ENCODE results near the gene ZNF644.
A peak's percentile ranks its signal among the peaks of the same experiment; 100 is the strongest.
"Not testable (repeated sequence)": the region's sequence is repeated elsewhere in the genome, so short reads cannot be mapped to it uniquely, and the experiment has no call there.

The ZNF644 gene

DNA sequence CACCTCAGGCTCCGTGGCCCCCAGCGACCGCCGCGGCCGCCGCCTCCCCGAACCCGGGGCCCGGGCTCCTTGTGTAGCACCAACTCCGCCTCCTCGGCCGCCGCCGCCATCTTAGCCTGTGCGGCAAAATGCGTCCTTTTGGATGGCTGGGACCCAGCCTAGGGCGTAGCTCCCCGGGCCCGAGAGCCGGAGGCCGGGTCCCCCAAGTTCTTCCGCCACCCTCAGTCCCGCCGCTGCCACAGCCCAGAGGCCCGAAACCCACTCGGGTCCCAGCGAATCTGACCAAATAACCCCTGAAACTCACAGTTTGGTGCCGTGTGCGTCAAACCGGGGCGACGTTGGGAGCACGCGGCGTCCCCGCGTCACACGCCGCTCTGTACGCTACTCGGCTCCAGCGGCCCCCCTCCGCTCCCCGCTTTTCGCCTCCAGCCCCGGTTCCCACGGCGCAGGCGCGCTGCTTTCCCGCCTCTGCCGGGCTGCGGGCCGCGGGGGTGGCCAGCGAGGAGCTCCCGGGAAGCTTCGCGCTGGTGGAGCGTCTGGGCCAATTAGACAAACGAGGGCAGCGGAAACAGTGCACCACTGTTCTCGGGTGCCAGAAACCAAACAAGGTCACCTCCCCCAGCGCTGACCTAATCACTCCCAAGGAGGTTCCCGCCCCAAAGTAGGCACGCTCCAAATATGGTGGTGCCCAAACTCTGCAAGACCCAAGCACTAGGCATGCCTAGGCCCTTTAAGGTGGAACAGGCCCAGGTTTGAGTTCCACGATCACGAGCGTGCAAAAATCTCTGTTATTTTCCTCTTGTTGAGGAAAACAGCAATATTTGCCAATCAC, at the start of gene ZNF644:
Gene ZNF644, minus strand, starts transcription at position 350 of the 832 bp plus-strand sequence. CDS start 39,682 bp downstream, outside the sequence.
- peak; percentile 73 for DNase-seq (ENCODE audit: low read depth)

DNA sequence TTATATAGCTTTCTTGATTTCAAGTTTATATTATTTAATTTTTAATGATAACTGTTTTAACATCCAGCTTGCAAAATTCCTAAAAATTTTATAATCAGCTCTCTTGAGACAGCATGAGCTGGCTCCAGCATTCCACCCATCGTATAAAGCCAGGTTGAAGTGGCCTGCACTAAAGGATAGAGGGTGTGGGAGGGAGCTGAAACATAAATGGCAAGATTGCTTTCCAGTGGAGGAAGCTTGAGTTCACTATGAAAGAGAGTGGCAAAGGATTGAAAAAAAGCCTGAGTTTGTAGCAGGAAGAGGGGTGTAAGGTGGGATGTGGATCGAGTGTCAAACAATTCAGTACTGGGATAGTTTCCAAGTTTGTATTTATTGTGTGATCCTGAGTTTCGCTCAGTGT, 48.5 kb upstream of the ZNF644 start:
- DNase-seq (ENCODE audit: low read depth): no peak

DNA sequence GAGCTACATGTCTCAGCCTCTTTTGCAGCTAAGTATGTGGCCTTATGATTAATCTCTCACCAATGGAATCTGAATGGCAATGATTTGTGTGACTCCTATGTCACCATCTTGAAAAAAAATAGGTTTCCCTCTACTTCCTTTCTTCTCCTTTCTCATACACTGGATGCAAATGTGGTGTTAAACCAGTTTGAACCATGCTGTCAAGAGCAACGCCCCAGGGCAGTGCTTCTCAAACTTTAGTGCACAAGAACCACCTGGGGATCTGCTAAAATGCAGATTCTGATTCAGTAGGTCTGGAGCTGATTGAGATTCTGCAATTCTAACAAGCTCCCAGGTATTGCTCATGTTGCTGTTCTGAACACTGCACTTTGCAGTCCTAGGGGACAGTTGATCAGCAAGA, 44.7 kb upstream of the ZNF644 start:
- no peak for DNase-seq (ENCODE audit: low read depth)

DNA sequence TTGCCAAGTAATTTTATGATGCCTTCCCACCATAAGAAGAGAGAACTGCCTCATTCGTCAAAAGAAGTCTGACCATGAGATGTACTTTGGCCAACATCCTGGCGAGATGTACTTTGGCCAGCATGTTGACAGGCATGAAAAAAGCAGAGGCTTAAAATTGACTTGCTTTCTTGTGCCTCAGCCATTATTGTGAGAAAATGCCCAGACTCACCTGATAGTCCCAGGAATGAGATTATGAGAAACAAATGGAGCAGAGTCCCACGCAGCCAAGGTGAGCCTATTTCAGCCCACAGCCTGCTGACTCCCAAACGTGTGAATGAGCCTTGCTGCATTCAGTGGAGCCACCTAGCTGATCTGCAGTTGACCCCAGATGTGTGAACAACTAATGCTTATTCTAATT, 43.5 kb upstream of the ZNF644 start:
- DNase-seq (ENCODE audit: low read depth): no peak

DNA sequence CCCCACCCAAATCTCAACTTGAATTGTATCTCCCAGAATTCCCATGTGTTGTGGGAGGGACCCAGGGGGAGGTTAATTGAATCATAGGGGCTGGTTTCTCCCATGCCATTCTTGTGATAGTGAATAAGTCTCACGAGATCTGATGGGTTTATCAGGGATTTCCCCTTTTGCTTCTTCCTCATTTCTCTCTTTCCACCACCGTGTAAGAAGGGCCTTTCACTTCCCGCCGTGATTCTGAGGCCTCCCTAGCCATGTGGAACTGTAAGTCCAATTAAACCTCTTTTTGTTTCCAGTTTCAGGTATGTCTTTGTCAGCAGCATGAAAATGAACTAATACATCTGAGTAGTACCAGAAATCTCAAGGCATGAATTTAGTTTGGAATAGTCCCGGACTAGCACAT, 41.6 kb upstream of the ZNF644 start:
- not testable (repeated sequence) for DNase-seq (ENCODE audit: low read depth)

DNA sequence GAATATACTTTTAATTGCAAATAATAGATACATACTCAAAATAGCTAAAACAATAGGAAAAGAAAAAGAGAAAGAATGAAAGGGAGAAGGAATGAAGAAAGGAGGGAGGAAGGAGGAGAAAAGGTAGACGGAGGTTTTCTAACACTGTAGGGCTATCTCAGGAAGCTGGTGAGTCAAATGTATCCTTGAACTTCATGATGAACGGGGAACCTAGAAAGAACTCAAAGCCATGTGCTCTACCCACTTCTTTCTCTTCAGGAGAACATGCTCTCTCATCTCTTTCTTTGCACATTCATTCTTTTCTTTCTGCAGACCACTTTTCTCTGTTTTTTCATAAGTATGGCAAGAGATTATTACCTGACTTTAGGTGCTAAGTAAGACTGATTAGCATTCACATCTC, 37.3 kb upstream of the ZNF644 start:
- DNase-seq (ENCODE audit: low read depth): no peak

DNA sequence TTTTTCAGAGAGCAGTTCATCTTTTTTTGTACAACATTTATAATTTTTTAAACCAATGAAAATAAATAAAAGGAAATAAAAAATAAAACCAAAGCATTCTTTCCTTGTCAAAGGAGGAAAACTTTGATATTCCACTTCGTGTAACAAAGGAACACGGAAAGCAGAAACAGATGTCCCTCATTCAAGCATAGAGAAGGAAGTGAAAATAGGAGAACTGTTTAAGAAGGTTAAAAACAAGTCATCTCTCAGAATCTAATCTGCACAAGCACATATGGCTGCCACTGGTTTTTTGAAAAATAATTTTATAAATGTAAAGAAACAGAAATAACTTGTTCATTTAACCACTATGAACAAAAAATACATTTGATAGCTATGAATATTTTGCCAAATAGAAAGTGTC, 35.9 kb upstream of the ZNF644 start:
- no peak for DNase-seq (ENCODE audit: low read depth)

DNA sequence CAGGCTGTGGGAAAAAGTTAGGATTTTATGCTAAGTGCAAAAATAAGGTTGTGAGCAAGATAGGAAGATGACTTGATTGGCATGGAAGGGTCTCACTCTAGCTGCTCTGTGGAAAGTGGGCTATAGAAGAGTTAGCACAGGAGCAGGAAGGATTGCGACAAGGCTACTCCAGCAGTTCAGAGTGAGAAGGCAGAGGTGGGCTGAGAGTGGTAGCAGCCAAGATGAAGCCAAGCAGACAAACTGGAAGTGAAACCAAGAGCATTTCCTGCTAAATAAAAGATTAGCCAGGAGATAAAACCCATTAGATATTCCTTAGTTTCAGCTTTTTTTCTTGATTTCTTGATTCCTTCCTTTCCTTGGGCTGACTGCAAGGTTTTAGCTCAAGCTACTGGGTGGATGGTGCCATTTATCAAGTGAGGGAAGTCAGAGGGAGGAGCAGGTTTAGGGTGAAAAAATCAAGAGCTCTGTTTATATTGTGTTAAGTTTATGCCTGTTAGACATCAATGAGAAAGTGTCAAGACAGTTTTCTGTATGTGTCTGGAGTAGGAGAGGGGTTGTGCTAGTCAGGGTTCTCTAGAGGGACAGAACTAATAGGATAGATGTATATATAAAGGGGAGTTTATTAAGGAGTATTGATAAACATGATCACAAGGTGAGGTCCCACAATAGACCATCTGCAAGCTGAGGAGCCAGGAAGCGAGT, 33.1 kb upstream of the ZNF644 start:
- no peak for DNase-seq (ENCODE audit: low read depth)

DNA sequence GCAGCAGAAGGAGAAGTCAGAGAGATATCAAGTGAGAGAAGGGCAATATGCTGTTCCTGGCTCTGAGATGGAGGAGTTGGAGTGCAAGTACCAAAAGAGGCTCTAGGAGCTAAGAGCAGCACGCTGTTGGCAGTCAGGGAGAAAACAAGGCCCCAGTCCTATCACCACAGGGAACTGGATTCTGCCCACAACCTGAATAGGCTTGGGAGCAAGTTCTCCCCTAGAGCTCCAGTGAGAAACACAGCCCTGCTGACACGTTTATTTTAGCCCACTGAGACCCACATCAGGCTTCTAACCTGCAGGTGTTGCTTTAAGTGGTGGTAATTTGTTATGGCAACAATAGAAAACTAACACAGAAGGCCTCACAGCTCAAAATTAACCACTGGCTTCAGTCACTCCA, 31.8 kb upstream of the ZNF644 start:
- DNase-seq (ENCODE audit: low read depth): no peak

DNA sequence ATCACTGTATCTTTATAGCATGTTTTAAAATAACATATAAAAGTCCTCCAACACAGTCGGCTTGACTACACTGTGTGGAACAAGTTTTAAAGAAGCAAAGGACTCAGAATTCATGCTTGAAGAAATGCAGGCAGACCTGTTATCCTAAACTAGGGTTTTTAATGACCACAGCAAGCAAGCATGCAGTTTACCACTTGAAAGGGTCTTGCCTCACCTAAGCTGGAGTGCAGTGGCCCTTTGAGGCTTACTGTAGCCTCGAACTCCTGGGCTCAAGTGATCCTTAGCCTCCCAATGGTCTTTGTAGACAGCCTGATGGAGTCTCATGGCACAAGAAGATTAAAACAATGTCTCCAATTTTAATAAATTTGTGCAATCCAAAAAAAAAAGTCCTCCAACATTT, 27.7 kb upstream of the ZNF644 start:
- not testable (repeated sequence) for DNase-seq (ENCODE audit: low read depth)

DNA sequence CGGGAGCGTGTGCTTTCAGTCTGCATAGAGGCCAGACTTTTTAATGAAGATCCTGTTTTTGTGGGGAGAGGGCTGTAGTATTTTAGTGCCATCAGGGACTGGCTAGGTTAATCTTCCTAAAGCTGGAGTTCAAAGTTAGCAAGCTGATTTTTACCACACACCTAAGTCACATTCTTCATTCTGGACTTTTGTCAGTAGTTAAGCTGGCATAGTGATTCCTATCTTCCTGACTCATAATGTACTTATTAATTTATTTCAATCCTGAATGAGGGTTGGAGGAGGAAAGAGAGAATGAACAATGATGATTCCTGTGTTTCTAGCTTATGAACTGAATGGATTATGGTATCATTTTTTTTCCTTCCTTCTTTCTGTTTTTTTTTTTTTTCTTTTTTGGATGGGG, 24.9 kb upstream of the ZNF644 start:
- DNase-seq (ENCODE audit: low read depth): no peak

DNA sequence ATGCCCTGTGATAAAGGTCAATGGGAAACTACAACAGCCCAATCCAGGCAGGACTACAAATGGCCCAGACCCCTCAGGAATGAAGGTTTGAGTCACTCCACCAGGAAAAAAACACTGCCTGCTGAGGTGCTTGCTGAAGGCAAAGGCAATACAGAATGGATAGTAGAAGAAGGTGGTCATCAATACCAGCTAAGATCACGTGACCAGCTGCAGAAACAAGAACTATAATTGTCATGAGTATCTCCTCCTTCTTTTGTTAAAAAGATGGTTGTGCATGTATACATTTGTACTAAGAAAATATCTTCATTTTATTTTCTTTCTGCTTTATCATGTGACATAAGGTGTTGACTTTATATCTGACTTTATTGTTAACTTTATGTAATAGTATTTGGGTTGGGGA, 23.4 kb upstream of the ZNF644 start:
- no peak for DNase-seq (ENCODE audit: low read depth)

DNA sequence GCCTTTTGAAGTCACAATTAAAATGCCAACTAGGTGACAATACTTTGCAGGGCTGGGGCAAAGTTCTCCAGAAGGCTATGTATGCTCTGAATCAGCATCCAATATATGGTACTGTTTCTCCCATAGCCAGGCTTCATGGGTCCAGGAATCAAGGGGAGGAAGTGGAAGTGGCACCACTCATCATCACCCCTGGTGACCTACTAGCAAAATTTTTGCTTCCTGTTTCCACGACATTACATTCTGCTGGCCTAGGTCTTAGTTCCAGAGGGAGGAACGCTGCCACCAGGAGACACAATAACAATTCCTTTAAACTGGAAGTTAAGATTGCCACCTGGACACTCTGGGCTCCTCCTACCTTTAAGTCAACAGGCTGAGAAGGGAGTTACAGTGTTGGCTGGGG, 22.9 kb upstream of the ZNF644 start:
- DNase-seq (ENCODE audit: low read depth): not testable (repeated sequence)

DNA sequence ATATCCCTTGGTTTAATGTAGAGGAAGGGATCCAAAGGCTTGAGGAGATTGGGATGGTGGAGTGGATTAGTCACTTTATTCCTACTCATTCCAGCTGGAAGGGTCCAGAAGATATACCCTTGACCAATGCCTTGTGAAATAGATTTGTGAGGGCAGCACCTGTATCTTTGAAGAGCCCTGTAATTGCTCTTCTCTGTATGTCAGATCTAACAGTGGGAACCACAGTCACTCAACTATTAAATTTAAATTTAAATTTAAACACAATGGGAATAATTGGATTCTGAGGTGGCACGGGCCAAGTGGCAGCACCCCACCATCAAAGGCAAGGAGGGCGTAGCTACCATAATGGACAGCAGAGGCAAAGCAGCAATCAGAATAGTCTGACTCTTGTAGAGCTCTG, 20.5 kb upstream of the ZNF644 start:
- DNase-seq (ENCODE audit: low read depth): not testable (repeated sequence)

DNA sequence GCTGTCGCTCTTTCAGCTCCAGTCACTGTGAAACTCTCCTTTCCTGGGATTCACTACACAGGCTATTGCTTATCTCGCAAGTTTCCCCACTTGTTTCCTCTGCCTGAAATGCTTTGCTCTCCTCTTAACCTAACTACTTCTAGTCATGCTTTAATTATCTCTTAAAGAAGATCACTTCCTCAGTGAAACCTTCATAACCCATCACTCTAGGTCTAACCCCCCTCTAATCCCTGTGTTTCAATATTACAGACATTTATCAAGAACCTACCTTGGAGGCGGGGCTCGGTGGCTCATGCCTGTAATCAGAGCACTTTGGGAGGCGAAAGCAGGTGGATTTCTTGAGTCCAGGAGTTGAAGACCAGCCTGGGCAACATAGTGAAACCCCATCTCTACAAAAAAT, 16.7 kb upstream of the ZNF644 start:
- no peak for DNase-seq (ENCODE audit: low read depth)

DNA sequence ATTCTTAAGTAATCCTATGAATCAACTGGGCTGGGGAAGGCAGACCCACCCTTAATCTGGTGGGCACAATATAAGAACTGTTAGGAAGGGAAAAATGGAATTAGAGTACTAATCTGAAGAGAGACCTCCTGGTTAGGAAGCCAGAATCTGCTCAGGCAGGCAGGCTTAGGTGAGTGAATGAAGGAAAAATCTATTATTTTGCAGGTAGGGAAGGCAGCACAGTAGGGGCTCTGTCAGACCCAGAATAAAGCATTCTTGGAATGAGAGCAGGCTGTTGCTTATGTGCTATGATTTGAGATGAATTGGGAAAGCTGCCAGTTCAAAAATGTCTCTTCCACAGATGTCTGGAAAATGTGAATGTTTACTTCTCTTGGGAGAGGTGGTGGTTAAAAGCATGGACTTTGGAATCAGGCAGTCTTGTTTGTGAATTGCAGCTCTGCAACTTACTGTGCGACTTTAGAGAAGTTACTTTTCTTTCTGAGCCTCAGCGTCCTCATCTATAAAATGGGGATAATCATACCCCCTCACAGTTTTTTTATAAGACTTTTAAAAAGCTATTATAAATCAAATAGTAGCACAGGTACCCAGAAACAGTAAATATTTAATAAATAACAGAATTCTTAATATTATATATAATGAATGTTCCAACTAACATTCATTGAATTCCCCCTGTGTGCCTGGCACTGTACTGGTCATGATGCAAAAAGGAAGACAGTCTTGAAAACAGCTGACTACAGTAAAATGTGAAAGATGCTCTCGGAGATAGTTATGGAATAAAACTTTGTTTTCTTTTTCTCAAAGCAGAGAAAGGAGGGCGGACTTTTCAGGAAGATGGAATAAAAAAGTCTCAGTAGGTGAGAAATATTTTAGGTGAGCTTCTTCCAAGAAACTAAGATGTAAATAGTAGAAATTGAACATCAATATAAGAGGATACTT, 15.3 kb upstream of the ZNF644 start:
- no peak for DNase-seq (ENCODE audit: low read depth)

DNA sequence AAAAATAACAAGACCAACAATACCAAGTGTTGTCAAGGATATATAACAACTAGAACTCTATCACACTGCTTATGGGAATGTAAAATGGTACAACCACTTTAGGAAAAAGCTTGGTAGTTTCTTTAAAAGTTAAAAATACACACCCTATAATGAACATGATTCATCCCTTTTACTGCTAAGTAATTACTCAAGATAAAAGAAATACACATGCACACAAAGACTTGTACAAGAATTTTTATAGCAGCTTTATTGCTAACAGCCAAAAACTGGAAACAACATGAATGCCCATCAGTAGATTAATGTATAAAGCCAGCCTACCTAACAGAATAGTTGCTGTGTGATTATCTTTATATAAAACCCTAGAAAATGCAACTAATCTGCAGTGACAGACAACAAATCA, 10.5 kb upstream of the ZNF644 start:
- no peak for DNase-seq (ENCODE audit: low read depth)

DNA sequence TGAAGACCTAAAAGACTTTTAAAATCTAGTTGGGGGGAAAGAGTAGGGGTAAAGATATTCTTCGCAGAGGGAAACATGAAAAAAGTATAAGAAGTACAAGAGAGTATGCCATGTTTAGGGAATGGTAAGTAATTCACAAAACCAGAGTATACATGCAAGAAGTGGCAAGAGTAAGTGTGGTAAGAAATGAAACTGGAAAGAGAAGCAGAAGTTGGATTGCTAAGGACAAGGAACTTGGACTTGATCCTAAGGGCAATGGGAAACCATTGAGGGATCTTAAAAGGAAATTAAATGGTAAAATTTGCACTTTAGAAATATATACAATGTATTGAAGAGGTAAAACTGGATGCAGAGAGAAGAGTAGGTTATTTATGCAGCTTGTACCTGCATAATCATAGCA, 9.2 kb upstream of the ZNF644 start:
- DNase-seq (ENCODE audit: low read depth): no peak

DNA sequence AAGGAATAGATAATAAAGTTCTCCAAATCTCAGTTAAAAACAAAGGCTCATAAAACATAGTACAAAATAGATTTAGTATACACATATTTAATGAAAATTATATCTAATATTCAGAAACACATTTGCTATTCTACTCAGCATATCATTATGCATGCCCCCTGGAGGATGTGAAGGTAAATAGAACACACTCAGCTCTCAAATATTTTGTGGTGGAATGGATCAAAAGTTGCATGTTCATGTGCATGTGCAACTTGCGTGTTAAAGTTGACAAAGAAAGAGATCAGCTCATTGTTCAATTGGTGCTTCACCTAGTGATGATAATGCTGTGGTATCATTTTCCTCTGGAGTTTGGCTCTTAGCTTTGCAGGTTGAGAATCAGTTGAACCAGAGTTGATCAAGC, 4.9 kb upstream of the ZNF644 start:
- DNase-seq (ENCODE audit: low read depth): no peak

DNA sequence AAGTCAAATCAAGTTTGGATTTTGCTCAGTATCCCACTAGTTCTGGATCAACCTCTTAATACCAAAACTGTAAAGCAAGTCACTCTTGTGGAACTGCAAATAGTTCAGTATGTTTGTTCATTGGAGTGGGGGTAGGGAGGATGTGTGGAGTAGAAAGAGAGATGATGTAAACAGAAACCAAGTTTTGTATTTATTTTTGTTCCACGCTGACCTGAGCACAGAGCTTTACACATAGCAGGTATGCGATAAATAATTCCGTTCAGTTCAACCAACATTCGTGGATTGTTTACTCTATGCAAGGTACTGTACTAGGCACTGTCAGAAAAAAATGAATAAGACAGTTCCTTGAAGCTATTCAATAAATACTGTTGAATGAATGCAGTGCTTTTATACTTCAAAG, 4.5 kb upstream of the ZNF644 start:
- DNase-seq (ENCODE audit: low read depth): no peak

DNA sequence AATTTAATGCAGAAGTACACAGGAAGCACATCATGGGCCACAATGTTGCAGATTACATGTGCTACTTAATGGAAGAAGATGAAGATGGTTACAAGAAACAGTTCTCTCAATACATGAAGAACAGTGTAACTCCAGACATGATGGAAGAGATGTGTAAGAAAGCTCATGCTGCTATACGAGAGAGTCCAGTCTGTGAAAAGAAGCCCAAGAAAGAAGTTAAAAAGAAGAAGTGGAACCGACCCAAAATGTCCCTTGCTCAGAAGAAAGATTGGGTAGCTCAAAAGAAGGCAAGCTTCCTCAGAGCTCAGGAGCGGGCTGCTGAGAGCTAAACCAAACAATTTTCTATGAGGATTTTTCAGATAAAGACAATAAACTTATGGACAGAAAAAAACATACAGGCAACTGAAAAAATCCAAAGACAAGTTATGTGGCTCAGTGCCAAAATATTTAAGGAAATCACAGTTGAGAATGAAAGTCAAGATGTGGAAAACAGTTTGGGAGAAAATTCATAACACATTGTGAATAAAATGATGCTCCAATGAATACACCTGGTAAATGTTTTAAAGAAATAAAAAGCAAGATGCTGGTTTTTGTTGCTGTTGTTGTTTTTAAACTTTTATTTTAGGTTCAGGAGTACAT, 2.8 kb upstream of the ZNF644 start:
- no peak for DNase-seq (ENCODE audit: low read depth)

DNA sequence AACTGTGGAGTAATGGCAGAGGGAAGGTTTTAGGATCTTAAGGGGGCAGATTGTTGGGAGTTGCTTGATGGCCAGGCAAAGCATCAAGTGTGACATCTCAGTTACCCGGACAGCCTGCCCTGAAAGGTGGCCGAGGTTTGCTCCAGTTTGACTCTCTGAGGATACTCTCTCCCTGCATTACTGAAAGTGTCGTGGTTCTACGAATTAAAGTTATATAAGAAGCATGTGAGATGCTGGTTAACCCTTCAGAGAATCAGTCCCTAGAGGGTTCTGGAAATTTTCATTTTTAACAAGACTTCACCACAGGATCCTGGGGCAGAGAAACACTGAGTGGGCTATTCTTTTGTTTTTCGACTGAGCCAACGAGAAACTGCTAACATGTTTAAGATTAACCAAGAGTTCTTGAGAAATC, 689 bp upstream of the ZNF644 start:
- DNase-seq (ENCODE audit: low read depth): no peak
